OCI-LY7 (cell line): ENCODE measurements around the gene LEPR.

Experiments used
- EZH2phosphoT487 ChIP-seq: fragments of 200-600 bp; sonication (generic); IDR thresholded peaks from 2 replicates; pipeline ENCODE4 v1.6.1; 2018; ENCODE audit warnings: low read depth, borderline replicate concordance, mild to moderate bottlenecking, mixed run types, antibody characterized with exemption, low read length, moderate library complexity, mixed read lengths
- TF ChIP-seq, protein P1 (sequence below): fragments of 200-600 bp; sonication (generic); conservative IDR thresholded peaks from 2 replicates; pipeline ENCODE4 v1.5.1; 2014; ENCODE audit warnings: mild to moderate bottlenecking, antibody characterized with exemption, low read length, moderate library complexity, mixed read lengths

DNA sequence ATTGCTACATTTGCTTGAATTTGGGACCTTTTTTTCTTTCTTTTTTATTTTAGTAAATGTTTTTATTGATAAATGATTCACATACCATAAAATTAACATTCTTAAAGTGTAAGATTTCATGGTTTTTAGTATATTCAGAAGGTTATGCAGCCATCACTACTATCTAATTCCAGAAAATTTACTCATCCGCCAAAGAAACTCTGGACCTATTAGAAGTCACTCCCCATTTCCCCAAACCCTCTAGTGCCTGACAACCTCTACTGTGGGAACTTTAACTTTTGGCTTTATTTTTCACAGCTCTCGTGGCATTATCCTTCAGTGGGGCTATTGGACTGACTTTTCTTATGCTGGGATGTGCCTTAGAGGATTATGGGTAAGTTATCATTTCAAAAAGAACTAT lies 4.5 kb downstream of the LEPR start:
- TF ChIP-seq, protein P1, sequence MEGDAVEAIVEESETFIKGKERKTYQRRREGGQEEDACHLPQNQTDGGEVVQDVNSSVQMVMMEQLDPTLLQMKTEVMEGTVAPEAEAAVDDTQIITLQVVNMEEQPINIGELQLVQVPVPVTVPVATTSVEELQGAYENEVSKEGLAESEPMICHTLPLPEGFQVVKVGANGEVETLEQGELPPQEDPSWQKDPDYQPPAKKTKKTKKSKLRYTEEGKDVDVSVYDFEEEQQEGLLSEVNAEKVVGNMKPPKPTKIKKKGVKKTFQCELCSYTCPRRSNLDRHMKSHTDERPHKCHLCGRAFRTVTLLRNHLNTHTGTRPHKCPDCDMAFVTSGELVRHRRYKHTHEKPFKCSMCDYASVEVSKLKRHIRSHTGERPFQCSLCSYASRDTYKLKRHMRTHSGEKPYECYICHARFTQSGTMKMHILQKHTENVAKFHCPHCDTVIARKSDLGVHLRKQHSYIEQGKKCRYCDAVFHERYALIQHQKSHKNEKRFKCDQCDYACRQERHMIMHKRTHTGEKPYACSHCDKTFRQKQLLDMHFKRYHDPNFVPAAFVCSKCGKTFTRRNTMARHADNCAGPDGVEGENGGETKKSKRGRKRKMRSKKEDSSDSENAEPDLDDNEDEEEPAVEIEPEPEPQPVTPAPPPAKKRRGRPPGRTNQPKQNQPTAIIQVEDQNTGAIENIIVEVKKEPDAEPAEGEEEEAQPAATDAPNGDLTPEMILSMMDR, result no peak
- no peak for TF ChIP-seq EZH2phosphoT487
